Mesenchymal stem cell (in vitro differentiated cells and primary cell): ENCODE measurements around the gene TIPRL.
"Not testable (repeated sequence)": the region's sequence is repeated elsewhere in the genome, so short reads cannot be mapped to it uniquely, and the experiment has no call there.

Experiments
- DNase-seq: peaks from one replicate; pipeline ENCODE4 v3.0.0-alpha.2; 2013
- H2AFZ ChIP-seq: one replicate; pipeline ENCODE4 v1.6.1; 2013; ENCODE audit warnings: low read depth, mild to moderate bottlenecking, control low read depth, inconsistent platforms, low read length, moderate library complexity
- H2AK5ac ChIP-seq: 2 replicates; pipeline ENCODE4 v1.6.1; 2013; ENCODE audit warnings: low read length, moderate library complexity, mild to moderate bottlenecking, inconsistent platforms; ENCODE audit not compliant: severe bottlenecking
- H2BK120ac ChIP-seq: one replicate; pipeline ENCODE4 v1.6.1; 2013; ENCODE audit warnings: low read depth, mild to moderate bottlenecking, inconsistent platforms, low read length, moderate library complexity
- H2BK12ac ChIP-seq, 2 experiments: one replicate each; pipeline ENCODE4 v1.6.1; 2013; ENCODE audit warnings: inconsistent platforms in 2 of 2, low read length in 2 of 2, mild to moderate bottlenecking in 2 of 2, moderate library complexity in 2 of 2, control low read depth in 1 of 2
- H2BK15ac ChIP-seq: one replicate; pipeline ENCODE4 v1.6.1; 2013; ENCODE audit warnings: mild to moderate bottlenecking, low read depth, inconsistent platforms; ENCODE audit not compliant: poor library complexity, severe bottlenecking
- H2BK5ac ChIP-seq: 2 replicates; pipeline ENCODE4 v1.6.1; 2013; ENCODE audit warnings: low read depth, mild to moderate bottlenecking, low read length, control low read depth, inconsistent platforms; ENCODE audit not compliant: poor library complexity, severe bottlenecking
- H3K14ac ChIP-seq, 2 experiments: one replicate each; pipeline ENCODE4 v1.6.1; 2013; ENCODE audit warnings: inconsistent platforms in 2 of 2, low read length in 2 of 2, control low read depth in 1 of 2, mild to moderate bottlenecking in 1 of 2, moderate library complexity in 1 of 2
- H3K18ac ChIP-seq, 2 experiments: one replicate each; pipeline ENCODE4 v1.6.1; 2013; ENCODE audit warnings: inconsistent platforms in 2 of 2, low read length in 2 of 2, control low read depth in 1 of 2, low read depth in 1 of 2, mild to moderate bottlenecking in 1 of 2
- H3K23ac ChIP-seq, 2 experiments: one replicate each; pipeline ENCODE4 v1.6.1; 2013; ENCODE audit warnings: inconsistent platforms in 2 of 2, low read length in 2 of 2, mild to moderate bottlenecking in 2 of 2, moderate library complexity in 2 of 2, control low read depth in 1 of 2
- H3K27ac ChIP-seq: 2 replicates; pipeline ENCODE4 v1.5.1; 2013; ENCODE audit warnings: mild to moderate bottlenecking, moderate library complexity, low read length, control low read depth, inconsistent platforms; ENCODE audit not compliant: poor library complexity, severe bottlenecking
- H3K27me3 ChIP-seq, 2 experiments: 2 replicates each; pipeline versions ENCODE4 v1.6.1 to v1.7.0; 2013; ENCODE audit warnings: low read length in 2 of 2, mild to moderate bottlenecking in 2 of 2, moderate library complexity in 2 of 2, control low read depth in 1 of 2, inconsistent platforms in 1 of 2; ENCODE audit not compliant: control insufficient read depth in 1 of 2, insufficient read depth in 1 of 2
- H3K36me3 ChIP-seq, 2 experiments: 2 replicates each; pipeline versions ENCODE4 v1.6.1 to v1.7.0; 2013; ENCODE audit warnings: low read length in 2 of 2, control low read depth in 1 of 2, inconsistent platforms in 1 of 2, low read depth in 1 of 2, mild to moderate bottlenecking in 1 of 2; ENCODE audit not compliant: insufficient read depth in 2 of 2, control insufficient read depth in 1 of 2
- H3K4ac ChIP-seq, 2 experiments: one replicate each; pipeline ENCODE4 v1.6.1; 2013; ENCODE audit warnings: inconsistent platforms in 2 of 2, low read length in 2 of 2, mild to moderate bottlenecking in 2 of 2, moderate library complexity in 2 of 2, control low read depth in 1 of 2, low read depth in 1 of 2
- H3K4me1 ChIP-seq: 2 replicates; pipeline ENCODE4 v1.6.1; 2013; ENCODE audit warnings: low read depth, low read length, control low read depth; ENCODE audit not compliant: control insufficient read depth, insufficient read depth
- H3K4me2 ChIP-seq: 2 replicates; pipeline ENCODE4 v1.6.1; 2013; ENCODE audit warnings: low read length, mild to moderate bottlenecking, inconsistent platforms; ENCODE audit not compliant: poor library complexity, severe bottlenecking
- H3K4me3 ChIP-seq, 2 experiments: 2 replicates each; pipeline versions ENCODE4 v1.5.1 to v1.7.0; 2013; ENCODE audit warnings: low read length in 2 of 2, mild to moderate bottlenecking in 2 of 2, control low read depth in 1 of 2, low read depth in 1 of 2; ENCODE audit not compliant: insufficient read depth in 1 of 2
- H3K79me1 ChIP-seq: replicated peaks from 2 replicates; pipeline ENCODE4 v1.6.1; 2013; ENCODE audit warnings: mild to moderate bottlenecking, control low read depth, low read length, inconsistent platforms; ENCODE audit not compliant: poor library complexity, severe bottlenecking
- H3K9ac ChIP-seq: 2 replicates; pipeline ENCODE4 v1.7.0; 2013; ENCODE audit warnings: mild to moderate bottlenecking, low read length, moderate library complexity
- H3K9me3 ChIP-seq: 2 replicates; pipeline ENCODE4 v1.7.0; 2013; ENCODE audit warnings: mild to moderate bottlenecking, low read length; ENCODE audit not compliant: control insufficient read depth
- H4K8ac ChIP-seq: one replicate; pipeline ENCODE4 v1.6.1; 2013; ENCODE audit warnings: inconsistent platforms, mild to moderate bottlenecking, low read length, moderate library complexity
- H4K91ac ChIP-seq: one replicate; pipeline ENCODE4 v1.6.1; 2013; ENCODE audit warnings: mild to moderate bottlenecking, low read length, inconsistent platforms
- WGBS: methylation state at CpG from one replicate; pipeline ENCODE4 v1.1.7; 2013; ENCODE audit warnings: mixed read lengths; 5-methylcytosine and 5-hydroxymethylcytosine counted together

Gene TIPRL

GRCh38 chr1:168150283-168150682 is 28.5 kb upstream of the TIPRL start:
- Histone ChIP-seq H3K4me3 (no peak overlapping the region), H3K18ac (no peak overlapping the region), H3K27me3 (no peaks in the 10 kb centered on the region), H3K79me1 (no peaks in the 10 kb centered on the region), H3K4me2 (no peak overlapping the region), H3K4ac (no peak overlapping the region), H3K27ac (no peak overlapping the region), H2BK12ac (no peak overlapping the region), H4K8ac (no peak overlapping the region), H3K14ac (no peak overlapping the region), H4K91ac (no peak overlapping the region), H2AK5ac (no peak overlapping the region), H3K4me1 (no peaks in the 10 kb centered on the region), H3K23ac (no peak overlapping the region), H3K9ac (no peak overlapping the region), H2BK5ac (no peak overlapping the region), H2AFZ (no peak overlapping the region), H2BK15ac (peak overlapping the region; percentile 0), H3K9me3 (no peaks in the 10 kb centered on the region), H2BK120ac (no peak overlapping the region), H3K36me3 (no peaks in the 10 kb centered on the region)
- WGBS, result 88% methylated on average over 1 of the region's 1 CpG
- DNase-seq, result no peak

GRCh38 chr1:168151935-168152334 is 26.8 kb upstream of the TIPRL start:
- Histone ChIP-seq H2AK5ac (no peak overlapping the region), H4K91ac (no peak overlapping the region), H4K8ac (no peak overlapping the region), H3K27me3 (no peaks in the 10 kb centered on the region), H3K9ac (no peak overlapping the region), H3K4me1 (no peaks in the 10 kb centered on the region), H3K23ac (no peak overlapping the region), H2BK12ac (no peak overlapping the region), H3K4ac (no peak overlapping the region), H2BK5ac (no peak overlapping the region), H3K9me3 (no peaks in the 10 kb centered on the region), H3K27ac (no peak overlapping the region), H2BK120ac (no peak overlapping the region), H2AFZ (no peak overlapping the region), H2BK15ac (no peak overlapping the region), H3K14ac (no peak overlapping the region), H3K4me3 (no peak overlapping the region), H3K4me2 (no peak overlapping the region), H3K18ac (no peak overlapping the region), H3K36me3 (no peaks in the 10 kb centered on the region), H3K79me1 (no peaks in the 10 kb centered on the region)
- WGBS, result 100% methylated on average over 1 of the region's 4 CpGs
- no peak for DNase-seq

- H3K9me3 ChIP-seq, result peaks cover 13% of the 10 kb centered on the region
- not testable (repeated sequence) for H3K27ac ChIP-seq, H3K14ac ChIP-seq, H3K79me1 ChIP-seq, H3K4ac ChIP-seq, H3K18ac ChIP-seq, H3K9ac ChIP-seq, H4K91ac ChIP-seq, H3K27me3 ChIP-seq, H2BK5ac ChIP-seq, DNase-seq, H3K4me3 ChIP-seq, H2BK15ac ChIP-seq, H3K4me2 ChIP-seq, H3K23ac ChIP-seq, H2BK120ac ChIP-seq, H2AK5ac ChIP-seq, H3K4me1 ChIP-seq, H2BK12ac ChIP-seq, H3K36me3 ChIP-seq, H2AFZ ChIP-seq, H4K8ac ChIP-seq
- 76% methylated on average over 3 of the region's 4 CpGs for WGBS
Measured at GRCh38 chr1:168154707-168155106, 24.1 kb upstream of the TIPRL start.

- no peak overlapping the region for H2BK12ac ChIP-seq
- no peak overlapping the region for H3K9ac ChIP-seq
- no peak overlapping the region for H3K23ac ChIP-seq
- H2BK15ac ChIP-seq, result no peak overlapping the region
- no peak overlapping the region for H4K8ac ChIP-seq
- H3K4me3 ChIP-seq, result no peak overlapping the region
- H3K27me3 ChIP-seq, result no peaks in the 10 kb centered on the region
- 92% methylated on average over 3 of the region's 4 CpGs for WGBS
- no peaks in the 10 kb centered on the region for H3K36me3 ChIP-seq
- H3K4me1 ChIP-seq, result no peaks in the 10 kb centered on the region
- H3K79me1 ChIP-seq, result no peaks in the 10 kb centered on the region
- H3K4ac ChIP-seq, result no peak overlapping the region
- no peak overlapping the region for H2BK120ac ChIP-seq
- no peak overlapping the region for H2BK5ac ChIP-seq
- no peak overlapping the region for H2AK5ac ChIP-seq
- H3K9me3 ChIP-seq, result peaks cover 25% of the 10 kb centered on the region
- H3K18ac ChIP-seq, result no peak overlapping the region
- no peak overlapping the region for H3K14ac ChIP-seq
- no peak overlapping the region for H2AFZ ChIP-seq
- H4K91ac ChIP-seq, result no peak overlapping the region
- no peak overlapping the region for H3K4me2 ChIP-seq
- no peak for DNase-seq
- H3K27ac ChIP-seq, result no peak overlapping the region
Measured at GRCh38 chr1:168155910-168156309, 22.9 kb upstream of the TIPRL start.
